HG02970 (cell line): ENCODE results near the gene THAP3.
A peak's percentile ranks its signal among the peaks of the same experiment; 100 is the strongest.

Experiments
- ATAC-seq: cut with Tn5 transposase; IDR thresholded peaks from one replicate; pipeline ENCODE4 v1.9.1; 2021; ENCODE audit warnings: mild to moderate bottlenecking, moderate library complexity, moderate number of reproducible peaks; ENCODE audit not compliant: unreplicated experiment, low FRiP score

The THAP3 gene

GRCh38 chr1:6603915-6604558 lies 20.6 kb upstream of the THAP3 start:
- no peak for ATAC-seq

GRCh38 chr1:6612641-6613360 lies 11.9 kb upstream of the THAP3 start:
- ATAC-seq, result no peak

DNA sequence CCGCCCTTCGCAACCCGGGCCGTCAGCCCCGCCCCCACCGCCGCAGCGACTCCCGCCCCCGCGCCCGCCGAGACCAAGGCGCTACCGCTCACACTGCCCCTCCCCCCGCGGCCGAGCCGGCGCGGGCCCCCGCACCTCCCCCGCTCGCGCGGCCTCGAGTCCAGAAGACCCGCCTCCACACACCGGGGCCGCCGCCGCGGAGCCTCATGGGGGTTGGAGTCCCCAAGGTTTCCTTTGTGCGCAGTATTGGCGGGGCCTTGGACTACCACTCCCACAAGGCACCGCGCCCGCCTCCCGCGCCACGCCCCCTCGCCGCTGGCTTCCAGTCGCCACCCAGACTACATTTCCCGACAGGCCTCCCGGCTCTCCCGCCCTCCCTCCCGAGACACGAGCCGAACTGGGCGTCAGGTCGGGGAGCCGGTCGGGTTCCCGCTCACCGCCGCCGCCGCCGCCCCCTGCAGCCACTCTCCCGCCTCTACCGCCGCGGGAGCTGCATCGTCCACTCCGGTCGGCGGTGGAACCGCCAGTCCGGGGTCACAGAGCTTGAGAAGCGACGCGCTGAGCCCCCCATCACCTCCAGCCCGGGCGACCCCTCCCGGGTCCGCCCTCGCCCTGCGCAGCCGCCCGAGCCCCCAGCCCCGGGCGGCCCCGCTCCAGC lies 11.2 kb upstream of the THAP3 start, which contains the start of gene PHF13:
TSS of gene PHF13 (plus strand) at position 371 of the 658 bp plus-strand sequence. CDS start 336 bp downstream, outside the sequence.
- ATAC-seq, result peak; percentile 94

GRCh38 chr1:6614019-6614928 lies 10.4 kb upstream of the THAP3 start:
- no peak for ATAC-seq

DNA sequence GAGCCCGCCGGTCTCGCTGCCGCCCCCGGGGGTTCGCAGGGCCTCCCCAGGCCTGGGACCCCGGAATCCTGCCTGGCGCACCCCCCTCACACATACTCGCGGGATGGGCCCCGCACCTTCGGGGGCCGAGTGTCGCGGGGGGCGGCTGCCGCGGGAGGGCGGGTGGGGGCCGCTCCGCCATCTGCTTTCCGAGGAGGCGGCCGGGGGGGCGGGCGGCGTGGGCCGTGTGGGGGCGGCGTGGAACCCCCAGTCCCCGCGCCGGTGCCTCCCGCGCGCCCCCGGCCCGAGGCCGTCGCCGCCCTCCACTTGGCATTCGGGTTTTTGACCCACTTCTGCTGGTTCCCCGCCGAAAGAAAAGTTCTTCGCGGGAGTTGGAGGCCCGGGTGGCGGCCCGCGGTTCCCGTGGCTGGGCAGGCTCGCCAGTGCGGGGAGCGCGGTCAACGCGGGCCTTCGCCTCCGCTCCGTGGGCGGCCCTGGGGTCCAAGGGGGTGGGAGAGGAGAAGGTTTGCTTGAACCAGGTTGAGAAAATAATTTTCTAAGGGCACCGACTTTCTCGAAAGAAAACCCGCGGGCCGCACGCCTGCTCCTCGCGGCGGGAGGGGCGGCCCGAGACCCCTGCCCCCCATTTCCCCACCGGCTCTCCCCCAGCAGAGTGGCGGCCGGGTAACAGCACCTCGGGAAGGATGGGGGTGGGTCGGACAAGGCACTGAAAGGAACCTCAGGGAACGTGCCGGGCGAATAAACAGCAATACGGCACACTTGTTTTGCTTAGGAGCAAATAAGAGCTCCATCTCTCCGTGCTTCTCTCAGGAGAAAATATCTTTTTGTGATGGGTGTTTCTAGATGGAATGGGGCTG lies 9.5 kb upstream of the THAP3 start:
- no peak for ATAC-seq

GRCh38 chr1:6619045-6619444 lies 5.6 kb upstream of the THAP3 start:
- no peak for ATAC-seq

DNA sequence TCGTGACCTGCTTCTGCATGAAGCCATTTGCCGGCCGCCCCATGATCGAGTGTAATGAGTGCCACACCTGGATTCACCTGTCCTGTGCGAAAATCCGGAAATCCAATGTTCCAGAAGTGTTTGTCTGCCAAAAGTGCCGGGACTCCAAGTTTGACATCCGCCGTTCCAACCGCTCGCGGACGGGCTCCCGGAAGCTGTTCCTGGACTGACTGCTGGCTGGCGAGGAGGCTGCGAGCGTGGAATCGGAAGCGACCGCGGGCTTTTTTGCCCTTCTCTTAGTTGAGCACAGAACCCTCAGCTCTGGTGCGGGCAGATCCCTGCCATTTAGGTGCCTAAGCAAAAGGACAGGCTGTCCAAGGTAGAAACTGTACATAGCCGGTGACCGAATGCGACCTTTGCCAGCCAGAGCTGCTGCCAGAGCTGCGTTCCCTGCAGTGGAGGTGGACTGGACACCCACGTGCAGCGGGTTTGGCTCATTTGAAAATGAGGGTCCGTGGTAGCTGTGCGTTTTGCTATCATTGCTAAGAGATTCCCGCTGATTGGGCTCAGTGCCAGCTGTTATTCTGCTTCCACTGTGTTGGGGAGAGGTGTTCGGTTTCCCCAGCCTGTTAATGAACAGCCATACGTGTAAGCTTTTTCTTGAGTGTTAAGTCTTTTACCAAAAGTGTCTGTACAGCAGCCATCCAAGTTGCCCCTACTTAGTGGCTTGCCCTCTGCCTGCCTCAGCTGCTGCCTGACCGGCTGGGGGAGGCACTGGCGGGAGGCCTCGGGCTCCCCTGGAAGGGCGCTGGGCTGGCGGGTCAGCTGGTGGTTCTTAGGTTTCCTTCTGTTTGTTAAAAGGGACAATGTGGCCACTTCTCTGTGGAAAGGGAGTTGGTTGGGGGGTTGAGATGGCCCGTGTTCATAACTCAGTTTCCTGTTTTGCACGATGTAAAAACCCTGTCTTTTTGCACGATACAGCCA lies 3.0 kb upstream of the THAP3 start:
- no peak for ATAC-seq

DNA sequence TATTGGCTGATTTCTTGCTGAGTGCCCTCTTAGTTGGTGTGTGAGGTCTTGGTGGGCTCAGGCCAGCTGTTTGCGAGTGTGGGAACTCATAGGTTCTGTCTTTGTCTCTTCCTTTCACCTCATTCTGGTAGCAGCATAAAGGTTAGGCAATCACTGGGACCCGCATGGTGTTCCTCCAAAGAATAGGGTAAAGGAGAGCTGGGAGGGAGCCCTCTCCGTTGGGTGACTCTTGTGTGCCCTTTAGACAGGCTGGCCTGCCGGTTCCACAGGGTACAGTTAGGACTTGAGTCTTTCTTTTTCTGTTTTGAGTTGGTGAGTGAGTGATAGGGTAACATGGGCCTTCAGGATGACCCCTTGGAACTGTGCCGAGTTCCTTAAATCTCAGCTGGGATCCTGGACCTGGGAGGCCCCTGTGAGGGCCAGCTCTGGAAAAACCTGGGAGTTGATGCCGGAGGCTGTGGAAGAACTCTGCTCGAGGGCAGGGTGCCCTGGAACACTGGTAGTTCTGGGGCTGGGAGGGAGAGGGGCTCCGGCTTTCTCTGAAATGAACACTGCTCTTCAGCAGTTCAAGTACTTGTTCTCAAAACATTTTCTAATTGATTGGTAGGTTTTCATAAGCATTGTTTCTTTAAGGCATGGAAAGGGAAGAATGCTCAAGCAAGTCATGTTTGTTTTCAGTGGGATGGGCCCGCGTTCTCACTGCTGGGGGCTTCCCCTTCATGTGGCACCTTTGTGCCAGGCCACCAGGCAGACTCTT lies 2.1 kb upstream of the THAP3 start:
- ATAC-seq, result no peak

- no peak for ATAC-seq
Observed at GRCh38 chr1:6623269-6623965, 1.3 kb upstream of the THAP3 start.

DNA sequence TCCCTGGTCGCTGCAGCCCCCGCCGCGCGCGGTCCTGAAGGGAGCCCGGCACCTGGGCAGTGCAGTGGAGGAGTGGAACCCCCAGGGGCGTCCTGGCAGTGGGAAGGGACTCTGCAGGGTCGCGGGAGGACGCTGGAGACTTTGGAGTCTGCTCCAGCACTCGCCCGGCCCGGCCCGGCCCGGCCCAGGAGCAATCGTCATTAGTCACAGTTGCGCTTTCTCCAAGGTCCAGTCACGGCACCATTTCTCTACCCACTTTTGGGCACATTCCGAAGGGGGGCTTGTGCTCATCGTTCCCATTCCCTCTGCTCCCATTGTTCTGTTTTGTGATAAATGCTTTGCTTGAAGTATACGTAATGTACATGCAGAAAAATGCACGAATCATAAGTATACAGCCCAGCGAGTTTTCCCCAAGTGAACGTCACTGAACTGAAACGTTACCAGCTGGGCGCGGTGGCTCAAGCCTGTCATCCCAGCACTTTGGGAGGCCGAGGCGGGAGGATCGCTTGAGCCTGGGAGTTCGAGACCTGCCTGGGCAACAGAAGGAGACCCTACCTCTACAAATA lies 999 bp downstream of the THAP3 start:
- ATAC-seq, result peak; percentile 25

DNA sequence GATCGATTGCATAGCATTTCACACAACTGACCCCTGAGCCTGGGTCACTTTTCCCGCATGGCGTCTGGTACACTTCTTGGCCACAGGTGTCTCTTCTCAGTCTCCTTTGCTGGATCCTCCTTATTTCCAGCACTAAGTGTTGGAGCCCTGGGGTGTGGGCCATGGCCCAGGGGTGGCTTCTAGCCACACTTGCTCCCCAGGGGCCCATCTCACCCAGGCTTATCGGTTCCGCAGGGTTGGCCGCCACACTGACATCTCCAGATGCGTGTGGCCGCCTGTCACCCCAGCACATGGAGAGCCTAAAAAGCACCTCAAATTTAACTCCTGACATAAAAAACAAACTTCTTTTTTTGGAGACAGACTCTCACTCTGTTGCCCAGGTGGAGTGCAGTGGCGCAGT lies 2.4 kb downstream of the THAP3 start:
- no peak for ATAC-seq

DNA sequence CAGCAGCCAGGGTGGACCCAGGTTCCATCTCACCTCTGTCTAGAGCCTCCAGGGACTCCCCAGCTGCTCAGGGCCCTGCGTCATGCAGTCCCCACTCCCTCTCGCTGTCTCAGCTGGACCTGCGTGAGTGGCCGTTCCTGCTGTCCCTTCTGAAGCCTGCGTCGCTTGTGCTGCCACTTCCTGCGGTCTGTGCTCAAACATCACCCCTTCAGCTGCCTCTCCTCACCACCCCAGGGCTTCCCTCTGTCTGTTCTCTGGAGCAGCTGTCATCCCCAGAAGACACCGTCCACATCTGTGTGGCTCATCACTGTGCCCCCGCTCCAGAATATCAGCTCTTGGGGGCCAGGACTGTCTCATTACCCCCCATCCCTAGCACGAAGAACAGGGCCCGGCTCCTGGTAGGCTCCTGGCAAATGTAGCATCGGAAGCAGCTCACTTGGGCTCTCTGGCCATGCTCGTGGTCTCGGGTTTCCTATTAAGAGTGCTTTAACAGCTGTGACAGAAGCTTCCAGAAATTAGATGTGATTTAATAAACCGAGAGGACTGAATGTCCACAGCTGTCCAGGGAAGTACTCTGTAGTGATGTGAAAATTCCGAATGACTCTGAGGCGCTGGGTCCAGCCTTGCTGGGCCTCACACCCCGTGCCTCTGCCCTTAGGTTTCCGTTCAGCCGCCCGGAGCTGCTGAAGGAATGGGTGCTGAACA lies 3.3 kb downstream of the THAP3 start:
- no peak for ATAC-seq

DNA sequence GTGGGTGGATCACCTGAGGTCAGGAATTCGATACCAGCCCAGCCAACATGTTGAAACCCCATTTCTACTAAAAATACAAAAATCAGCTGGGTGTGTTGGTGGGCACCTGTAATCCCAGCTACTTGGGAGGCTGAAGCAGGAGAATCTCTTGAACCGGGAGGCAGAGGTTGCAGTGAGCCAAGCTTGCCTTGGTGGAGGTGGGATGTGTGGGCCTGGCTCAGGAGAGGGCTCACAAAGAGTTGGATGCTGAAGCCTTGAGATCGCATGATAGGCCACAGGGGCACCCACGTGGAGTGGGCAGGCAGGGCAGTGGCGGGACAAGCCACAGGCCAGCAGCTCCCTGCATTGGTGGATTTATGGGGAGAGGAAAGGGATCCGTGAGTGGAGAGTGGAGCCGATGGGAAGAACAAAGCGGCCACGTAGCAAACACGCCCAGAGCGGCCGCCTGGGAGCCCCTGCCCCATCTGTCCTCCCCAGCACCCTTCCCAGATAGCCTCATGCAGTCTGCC lies 4.4 kb downstream of the THAP3 start:
- no peak for ATAC-seq

- no peak for ATAC-seq
Observed at GRCh38 chr1:6630027-6630426, 5.4 kb downstream of the THAP3 start.

DNA sequence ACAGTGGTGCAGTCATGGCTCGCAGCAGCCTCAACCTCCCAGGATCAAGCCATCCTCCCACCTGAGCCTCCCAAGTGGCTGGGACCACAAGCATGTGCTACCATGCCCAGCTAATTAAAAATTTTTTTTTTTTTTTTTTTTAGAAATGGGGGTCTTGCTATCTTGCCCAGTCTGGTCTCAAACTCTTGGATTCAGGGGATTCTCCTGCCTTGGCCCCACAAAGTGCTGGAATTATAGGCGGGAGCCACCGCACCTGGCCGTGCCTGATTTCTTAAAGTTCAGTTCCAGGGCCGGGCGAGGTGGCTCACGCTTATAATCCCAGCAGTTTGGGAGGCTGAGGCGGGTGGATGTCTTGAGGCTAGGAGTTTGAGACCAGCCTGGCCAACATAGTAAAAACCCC lies 6.4 kb downstream of the THAP3 start:
- no peak for ATAC-seq
